HG03432 (cell line): Measurements from ENCODE around the gene TDRD1.
A peak's percentile ranks its signal among the peaks of the same experiment; 100 is the strongest.
"Not testable (repeated sequence)": the region's sequence is repeated elsewhere in the genome, so short reads cannot be mapped to it uniquely, and the experiment has no call there.

ENCODE experiments used
- ATAC-seq: cut with Tn5 transposase; IDR thresholded peaks from one replicate; pipeline ENCODE4 v1.9.1; 2021; ENCODE audit warnings: mild to moderate bottlenecking, moderate library complexity; ENCODE audit not compliant: unreplicated experiment

The TDRD1 gene

GRCh38 chr10:114179148-114179547 lies at the start of gene TDRD1:
Gene TDRD1 (plus strand): TSS chr10:114179353. CDS start chr10:114187832, 8,479 bp downstream.
- ATAC-seq = no peak

GRCh38 chr10:114131094-114131493 lies 48.1 kb upstream of the TDRD1 start:
- no peak for ATAC-seq

- ATAC-seq = no peak
Measured at GRCh38 chr10:114135476-114135875, 43.7 kb upstream of the TDRD1 start.

- no peak for ATAC-seq
Measured at GRCh38 chr10:114138581-114138980, 40.6 kb upstream of the TDRD1 start.

- no peak for ATAC-seq
Measured at GRCh38 chr10:114140036-114140435, 39.1 kb upstream of the TDRD1 start.

GRCh38 chr10:114140827-114141226 lies 38.3 kb upstream of the TDRD1 start:
- not testable (repeated sequence) for ATAC-seq

GRCh38 chr10:114142018-114142417 lies 37.1 kb upstream of the TDRD1 start:
- ATAC-seq = no peak

- ATAC-seq = no peak
Measured at GRCh38 chr10:114143160-114143559, 36.0 kb upstream of the TDRD1 start.

GRCh38 chr10:114149476-114149875 lies 29.7 kb upstream of the TDRD1 start:
- not testable (repeated sequence) for ATAC-seq

GRCh38 chr10:114151486-114151885 lies 27.7 kb upstream of the TDRD1 start:
- ATAC-seq = no peak

GRCh38 chr10:114151892-114152291 lies 27.3 kb upstream of the TDRD1 start:
- ATAC-seq = no peak

GRCh38 chr10:114157912-114158311 lies 21.2 kb upstream of the TDRD1 start:
- ATAC-seq = no peak

GRCh38 chr10:114163062-114163461 lies 16.1 kb upstream of the TDRD1 start:
- ATAC-seq = no peak

- ATAC-seq = no peak
Measured at GRCh38 chr10:114166043-114166442, 13.1 kb upstream of the TDRD1 start.

GRCh38 chr10:114166494-114166893 lies 12.7 kb upstream of the TDRD1 start:
- no peak for ATAC-seq

- ATAC-seq = no peak
Measured at GRCh38 chr10:114167985-114168384, 11.2 kb upstream of the TDRD1 start.

GRCh38 chr10:114168450-114169009 lies 10.6 kb upstream of the TDRD1 start:
- no peak for ATAC-seq

GRCh38 chr10:114172216-114172615 lies 6.9 kb upstream of the TDRD1 start:
- no peak for ATAC-seq

GRCh38 chr10:114172776-114173602 lies 6.2 kb upstream of the TDRD1 start:
- no peak for ATAC-seq

GRCh38 chr10:114173603-114173920 lies 5.6 kb upstream of the TDRD1 start:
- ATAC-seq = peak; percentile 1

- peak; percentile 99 for ATAC-seq
Measured at GRCh38 chr10:114173921-114174694, 5.0 kb upstream of the TDRD1 start, which contains the start of gene CCDC186. Gene CCDC186 (minus strand): TSS chr10:114174203. CDS start chr10:114163268, 10,935 bp downstream.
